GM12801 (cell line): Measurements from ENCODE around the gene RPUSD3.

Source experiments
- CTCF ChIP-seq: IDR thresholded peaks from one replicate; pipeline ENCODE4 v1.5.1; 2011; ENCODE audit warnings: control low read depth; ENCODE audit not compliant: insufficient read length; ENCODE audit errors: extremely low read depth

The RPUSD3 gene

GRCh38 chr3:9817436-9817835 is 26.4 kb downstream of the RPUSD3 start:
- TF ChIP-seq CTCF, result no peak

GRCh38 chr3:9815986-9816385 is 27.8 kb downstream of the RPUSD3 start:
- TF ChIP-seq CTCF, result no peak

GRCh38 chr3:9812870-9813483 is 30.8 kb downstream of the RPUSD3 start:
- no peak for TF ChIP-seq CTCF

GRCh38 chr3:9810846-9811245 is 33.0 kb downstream of the RPUSD3 start:
- TF ChIP-seq CTCF, result no peak

- no peak for TF ChIP-seq CTCF
These were observed 33.4 kb downstream of the RPUSD3 start for GRCh38 chr3:9810433-9810770.

GRCh38 chr3:9809615-9810432 is 34.0 kb downstream of the RPUSD3 start, which contains the start of gene TTLL3:
TSS of gene TTLL3 (plus strand) at chr3:9810262. CDS start at chr3:9810662, 400 bp downstream.
- TF ChIP-seq CTCF, result no peak

- TF ChIP-seq CTCF, result no peak
These were observed 34.6 kb downstream of the RPUSD3 start for GRCh38 chr3:9809239-9809614.
